Activated T-helper 17 cell treated with anti-CD3 and anti-CD28 coated beads, Interleukin-2, amount 50 U/mL, for 72 hours (primary cell): ENCODE results near the gene SYCE1L. TPM values are rescaled to one million over a fixed set of nuclear protein-coding genes. Genes with fewer than 3 reads are reported as not detected.
A peak's percentile ranks its signal among the peaks of the same experiment; 100 is the strongest.
"Not testable (repeated sequence)": the region's sequence is repeated elsewhere in the genome, so short reads cannot be mapped to it uniquely, and the experiment has no call there.

Source experiments
- ATAC-seq: fragments of 150-1000 bp; cut with Tn5 transposase; replicated peaks from 2 replicates; pipeline ENCODE4 v1.10.0; 2021; ENCODE audit warnings: mild to moderate bottlenecking, moderate library complexity
- H3K27ac Mint-ChIP-seq: one replicate; pipeline ENCODE4 v1.8.0; 2022; ENCODE audit warnings: mixed read lengths
- H3K27me3 Mint-ChIP-seq: one replicate; pipeline ENCODE4 v1.8.0; 2022; ENCODE audit warnings: mixed read lengths
- H3K36me3 Mint-ChIP-seq: one replicate; pipeline ENCODE4 v1.8.0; 2022; ENCODE audit warnings: low read depth, mild to moderate bottlenecking, mixed read lengths
- H3K4me1 Mint-ChIP-seq: one replicate; pipeline ENCODE4 v1.8.0; 2022; ENCODE audit warnings: mixed read lengths
- H3K4me3 Mint-ChIP-seq: one replicate; pipeline ENCODE4 v1.8.0; 2022; ENCODE audit warnings: mild to moderate bottlenecking, mixed read lengths
- H3K9me3 Mint-ChIP-seq: one replicate; pipeline ENCODE4 v1.8.0; 2022; ENCODE audit warnings: mixed read lengths
- total RNA-seq, 2 donors: library from RNA; stranded (reverse); gene quantifications; one replicate each; pipeline ENCODE4 v1.2.3, GENCODE V29; 2022

SYCE1L gene
- total RNA-seq, 2 donors from 2014 or later: 2.6 to 3.2 TPM

GRCh38 chr16:77214411-77215138 is 15.4 kb downstream of the SYCE1L start:
- H3K4me1 Mint-ChIP-seq: peaks cover 18% of the 10 kb centered on the region
- no peaks in the 10 kb centered on the region for H3K9me3 Mint-ChIP-seq
- no peaks in the 10 kb centered on the region for H3K27me3 Mint-ChIP-seq
- no peak for ATAC-seq
- no peaks in the 10 kb centered on the region for H3K36me3 Mint-ChIP-seq
- no peak overlapping the region for H3K27ac Mint-ChIP-seq
- H3K4me3 Mint-ChIP-seq: no peak overlapping the region

- Mint-ChIP-seq H3K27me3 (peaks cover 3% of the 10 kb centered on the region), H3K9me3 (no peaks in the 10 kb centered on the region), H3K4me1 (no peaks in the 10 kb centered on the region), H3K27ac (no peak overlapping the region), H3K36me3 (no peaks in the 10 kb centered on the region), H3K4me3 (no peak overlapping the region)
- no peak for ATAC-seq
Measured at GRCh38 chr16:77219437-77219836, 20.2 kb downstream of the SYCE1L start.

- Mint-ChIP-seq H3K27ac (no peak overlapping the region), H3K9me3 (no peaks in the 10 kb centered on the region), H3K27me3 (peaks cover 10% of the 10 kb centered on the region), H3K4me1 (no peaks in the 10 kb centered on the region), H3K36me3 (no peaks in the 10 kb centered on the region), H3K4me3 (no peak overlapping the region)
- no peak for ATAC-seq
Measured at GRCh38 chr16:77220427-77220826, 21.2 kb downstream of the SYCE1L start.

- ATAC-seq: no peak
- Mint-ChIP-seq H3K4me3 (no peak overlapping the region), H3K27ac (no peak overlapping the region), H3K9me3 (no peaks in the 10 kb centered on the region), H3K4me1 (no peaks in the 10 kb centered on the region), H3K27me3 (peaks cover 10% of the 10 kb centered on the region), H3K36me3 (no peaks in the 10 kb centered on the region)
Measured at GRCh38 chr16:77221482-77221881, 22.3 kb downstream of the SYCE1L start.

- no peaks in the 10 kb centered on the region for H3K36me3 Mint-ChIP-seq
- H3K9me3 Mint-ChIP-seq: no peaks in the 10 kb centered on the region
- H3K27ac Mint-ChIP-seq: no peak overlapping the region
- no peaks in the 10 kb centered on the region for H3K4me1 Mint-ChIP-seq
- peaks cover 17% of the 10 kb centered on the region for H3K27me3 Mint-ChIP-seq
- no peak for ATAC-seq
- H3K4me3 Mint-ChIP-seq: no peak overlapping the region
Measured at GRCh38 chr16:77223184-77223583, 24.0 kb downstream of the SYCE1L start.

GRCh38 chr16:77225182-77225581 is 26.0 kb downstream of the SYCE1L start:
- H3K27ac Mint-ChIP-seq: no peak overlapping the region
- H3K9me3 Mint-ChIP-seq: no peaks in the 10 kb centered on the region
- H3K4me1 Mint-ChIP-seq: no peaks in the 10 kb centered on the region
- no peaks in the 10 kb centered on the region for H3K36me3 Mint-ChIP-seq
- H3K4me3 Mint-ChIP-seq: no peak overlapping the region
- no peak for ATAC-seq
- peaks cover 21% of the 10 kb centered on the region for H3K27me3 Mint-ChIP-seq

- no peak overlapping the region for H3K4me3 Mint-ChIP-seq
- no peaks in the 10 kb centered on the region for H3K36me3 Mint-ChIP-seq
- no peaks in the 10 kb centered on the region for H3K9me3 Mint-ChIP-seq
- peaks cover 29% of the 10 kb centered on the region for H3K27me3 Mint-ChIP-seq
- ATAC-seq: peak; percentile 82
- no peaks in the 10 kb centered on the region for H3K4me1 Mint-ChIP-seq
- H3K27ac Mint-ChIP-seq: no peak overlapping the region
Measured at GRCh38 chr16:77227745-77228144, 28.5 kb downstream of the SYCE1L start.

- Mint-ChIP-seq H3K27ac (no peak overlapping the region), H3K27me3 (peaks cover 31% of the 10 kb centered on the region), H3K9me3 (no peaks in the 10 kb centered on the region), H3K4me3 (no peak overlapping the region), H3K4me1 (peaks cover under 1% of the 10 kb centered on the region), H3K36me3 (no peaks in the 10 kb centered on the region)
- ATAC-seq: no peak
Measured at GRCh38 chr16:77231047-77231446, 31.8 kb downstream of the SYCE1L start.

- Mint-ChIP-seq H3K4me1 (peaks cover 4% of the 10 kb centered on the region), H3K9me3 (no peaks in the 10 kb centered on the region), H3K36me3 (no peaks in the 10 kb centered on the region), H3K27ac (no peak overlapping the region), H3K4me3 (no peak overlapping the region), H3K27me3 (peaks cover 26% of the 10 kb centered on the region)
- ATAC-seq: no peak
Measured at GRCh38 chr16:77233799-77234519, 34.8 kb downstream of the SYCE1L start.

- Mint-ChIP-seq H3K27me3 (peaks cover 26% of the 10 kb centered on the region), H3K9me3 (no peaks in the 10 kb centered on the region), H3K27ac (no peak overlapping the region), H3K4me1 (peaks cover 4% of the 10 kb centered on the region), H3K36me3 (no peaks in the 10 kb centered on the region), H3K4me3 (no peak overlapping the region)
- no peak for ATAC-seq
Measured at GRCh38 chr16:77234611-77235010, 35.4 kb downstream of the SYCE1L start.

- peaks cover 4% of the 10 kb centered on the region for H3K4me1 Mint-ChIP-seq
- H3K9me3 Mint-ChIP-seq: no peaks in the 10 kb centered on the region
- ATAC-seq: peak; percentile 98
- no peaks in the 10 kb centered on the region for H3K36me3 Mint-ChIP-seq
- H3K27ac Mint-ChIP-seq: no peak overlapping the region
- peaks cover 21% of the 10 kb centered on the region for H3K27me3 Mint-ChIP-seq
- H3K4me3 Mint-ChIP-seq: peak overlapping the region; percentile 50
Measured at GRCh38 chr16:77236063-77236511, 36.9 kb downstream of the SYCE1L start.

- Mint-ChIP-seq H3K4me3 (no peak overlapping the region), H3K36me3 (no peaks in the 10 kb centered on the region), H3K9me3 (no peaks in the 10 kb centered on the region), H3K4me1 (peaks cover 4% of the 10 kb centered on the region), H3K27ac (no peak overlapping the region), H3K27me3 (peaks cover 19% of the 10 kb centered on the region)
- ATAC-seq: no peak
Measured at GRCh38 chr16:77238593-77238992, 39.4 kb downstream of the SYCE1L start.

GRCh38 chr16:77242471-77242870 is 43.3 kb downstream of the SYCE1L start:
- H3K27ac Mint-ChIP-seq, H3K4me1 Mint-ChIP-seq, H3K9me3 Mint-ChIP-seq, H3K4me3 Mint-ChIP-seq, ATAC-seq, H3K36me3 Mint-ChIP-seq: not testable (repeated sequence)
- H3K27me3 Mint-ChIP-seq: peaks cover 10% of the 10 kb centered on the region

- ATAC-seq: no peak
- H3K27me3 Mint-ChIP-seq: peaks cover 7% of the 10 kb centered on the region
- no peaks in the 10 kb centered on the region for H3K9me3 Mint-ChIP-seq
- H3K27ac Mint-ChIP-seq: no peak overlapping the region
- no peak overlapping the region for H3K4me3 Mint-ChIP-seq
- no peaks in the 10 kb centered on the region for H3K36me3 Mint-ChIP-seq
- H3K4me1 Mint-ChIP-seq: no peaks in the 10 kb centered on the region
Measured at GRCh38 chr16:77246150-77246549, 46.9 kb downstream of the SYCE1L start.

GRCh38 chr16:77250400-77250799 is 51.2 kb downstream of the SYCE1L start:
- Mint-ChIP-seq H3K27ac (no peak overlapping the region), H3K9me3 (no peaks in the 10 kb centered on the region), H3K36me3 (no peaks in the 10 kb centered on the region), H3K4me3 (no peak overlapping the region), H3K27me3 (peaks cover 9% of the 10 kb centered on the region), H3K4me1 (no peaks in the 10 kb centered on the region)
- no peak for ATAC-seq
